HG03565 (cell line): ENCODE measurements around the gene NPR3.

Experiments
- ATAC-seq: cut with Tn5 transposase; IDR thresholded peaks from one replicate; pipeline ENCODE4 v1.9.1; 2021; ENCODE audit warnings: mild to moderate bottlenecking, moderate library complexity; ENCODE audit not compliant: unreplicated experiment

NPR3 gene

GRCh38 chr5:32710550-32711361 is at the start of gene NPR3:
Gene NPR3, plus strand, starts transcription at chr5:32711321. Its CDS starts 456 bp downstream, at chr5:32711777.
- ATAC-seq = no peak

GRCh38 chr5:32664523-32664922 is 46.6 kb upstream of the NPR3 start:
- ATAC-seq = no peak

GRCh38 chr5:32668552-32668951 is 42.6 kb upstream of the NPR3 start:
- ATAC-seq = no peak

- no peak for ATAC-seq
These were observed 37.8 kb upstream of the NPR3 start for GRCh38 chr5:32673272-32673671.

GRCh38 chr5:32677023-32677422 is 34.1 kb upstream of the NPR3 start:
- ATAC-seq = no peak

- ATAC-seq = no peak
These were observed 32.6 kb upstream of the NPR3 start for GRCh38 chr5:32678472-32678871.

- no peak for ATAC-seq
These were observed 31.9 kb upstream of the NPR3 start for GRCh38 chr5:32679218-32679617.

GRCh38 chr5:32680183-32680582 is 30.9 kb upstream of the NPR3 start:
- ATAC-seq = no peak

- no peak for ATAC-seq
These were observed 28.0 kb upstream of the NPR3 start for GRCh38 chr5:32683125-32683524.

GRCh38 chr5:32684260-32684659 is 26.9 kb upstream of the NPR3 start:
- ATAC-seq = no peak

GRCh38 chr5:32686799-32687498 is 24.2 kb upstream of the NPR3 start:
- no peak for ATAC-seq

GRCh38 chr5:32687499-32687831 is 23.7 kb upstream of the NPR3 start:
- no peak for ATAC-seq

GRCh38 chr5:32690153-32690552 is 21.0 kb upstream of the NPR3 start:
- no peak for ATAC-seq

GRCh38 chr5:32690666-32691065 is 20.5 kb upstream of the NPR3 start:
- ATAC-seq = no peak

GRCh38 chr5:32692036-32692746 is 18.9 kb upstream of the NPR3 start:
- ATAC-seq = no peak

GRCh38 chr5:32703957-32704356 is 7.2 kb upstream of the NPR3 start:
- ATAC-seq = no peak

GRCh38 chr5:32707418-32707997 is 3.6 kb upstream of the NPR3 start:
- ATAC-seq = no peak

GRCh38 chr5:32708949-32709348 is 2.2 kb upstream of the NPR3 start:
- no peak for ATAC-seq

- ATAC-seq = peak; percentile 58
These were observed 1.2 kb upstream of the NPR3 start for GRCh38 chr5:32709750-32710549.

- ATAC-seq = no peak
These were observed 200 bp downstream of the NPR3 start for GRCh38 chr5:32711362-32711680.
